ENCODE measurements around the gene RPTOR.

RPTOR gene

GRCh38 chr17:80855948-80856862 is 311.6 kb downstream of the RPTOR start:
- H3K4me3 ChIP-seq (ENCODE audit: low read depth, low read length) = no peak overlapping the region
- peak; percentile 96 for DNase-seq (ENCODE audit: low read depth, low spot score)
- ChIA-PET POLR2A (interaction anchor here (1.1 kb wide), 1 partner anchor 65 kb away, joined by 3 read pairs; no protein-coding TSS in a partner anchor), CTCF (interaction anchor here (0.9 to 1.6 kb wide), 6 partner anchors 10 to 429 kb away, joined by 3 to 7 read pairs (median 3); no protein-coding TSS in a partner anchor)
- no peak for TF ChIP-seq CTCF (IDR thresholded peaks at IDR 0.05; ENCODE audit: insufficient read depth, low read length, missing control alignments)

GRCh38 chr17:80856863-80857755 is 312.5 kb downstream of the RPTOR start:
- H3K4me3 ChIP-seq (ENCODE audit: low read depth, low read length) = no peak overlapping the region
- DNase-seq (ENCODE audit: low read depth, low spot score) = no peak
- CTCF ChIA-PET = interaction anchor here (0.9 to 1.6 kb wide), 6 partner anchors 9 to 430 kb away, joined by 3 to 7 read pairs (median 3); no protein-coding TSS in a partner anchor
- TF ChIP-seq CTCF (IDR thresholded peaks at IDR 0.05; ENCODE audit: insufficient read depth, low read length, missing control alignments) = no peak
- POLR2A ChIA-PET = interaction anchor here (1.1 kb wide), 1 partner anchor 66 kb away, joined by 3 read pairs; no protein-coding TSS in a partner anchor

- no peak for TF ChIP-seq CTCF (IDR thresholded peaks at IDR 0.05; ENCODE audit: insufficient read depth, low read length, missing control alignments)
- CTCF ChIA-PET = interaction anchor here (1.1 kb wide), 1 partner anchor 431 kb away, joined by 3 read pairs; no protein-coding TSS in a partner anchor
- DNase-seq (ENCODE audit: low read depth, low spot score) = no peak
- H3K4me3 ChIP-seq (ENCODE audit: low read depth, low read length) = no peak overlapping the region
- POLR2A ChIA-PET = no interaction called here
Observed at GRCh38 chr17:80857756-80858171, 313.1 kb downstream of the RPTOR start.

- no peak for TF ChIP-seq CTCF (IDR thresholded peaks at IDR 0.05; ENCODE audit: insufficient read depth, low read length, missing control alignments)
- POLR2A ChIA-PET = no interaction called here
- no peak overlapping the region for H3K4me3 ChIP-seq (ENCODE audit: low read depth, low read length)
- CTCF ChIA-PET = interaction anchor here (0.7 to 2.2 kb wide), 8 partner anchors 11 to 431 kb away, joined by 3 to 18 read pairs (median 3); no protein-coding TSS in a partner anchor
- no peak for DNase-seq (ENCODE audit: low read depth, low spot score)
Observed at GRCh38 chr17:80858301-80859001, 313.8 kb downstream of the RPTOR start.

GRCh38 chr17:80859002-80859941 is 314.6 kb downstream of the RPTOR start:
- peak; percentile 76 for DNase-seq (ENCODE audit: low read depth, low spot score)
- peak; percentile 25 for TF ChIP-seq CTCF (IDR thresholded peaks at IDR 0.05; ENCODE audit: insufficient read depth, low read length, missing control alignments)
- ChIA-PET CTCF (interaction anchor here (0.7 to 2.2 kb wide), 14 partner anchors 8 to 444 kb away, joined by 3 to 18 read pairs (median 3); partner anchors contain the start of gene ENDOV), POLR2A (no interaction called here)
- no peak overlapping the region for H3K4me3 ChIP-seq (ENCODE audit: low read depth, low read length)
